GM12875 (cell line): Measurements from ENCODE around the gene TBCD.
"Not testable (repeated sequence)": the region's sequence is repeated elsewhere in the genome, so short reads cannot be mapped to it uniquely, and the experiment has no call there.

ENCODE experiments used
- H3K4me3 ChIP-seq: one replicate; pipeline ENCODE4 v1.5.1; 2011; ENCODE audit warnings: low read depth, low read length, control low read depth
- TF ChIP-seq, protein P1 (sequence below): IDR thresholded peaks from 2 replicates; pipeline ENCODE4 v1.5.1; 2011; ENCODE audit warnings: low read depth, mild to moderate bottlenecking, control low read depth, inconsistent platforms, low read length, moderate library complexity, borderline replicate concordance; ENCODE audit not compliant: insufficient read depth

TBCD gene

DNA sequence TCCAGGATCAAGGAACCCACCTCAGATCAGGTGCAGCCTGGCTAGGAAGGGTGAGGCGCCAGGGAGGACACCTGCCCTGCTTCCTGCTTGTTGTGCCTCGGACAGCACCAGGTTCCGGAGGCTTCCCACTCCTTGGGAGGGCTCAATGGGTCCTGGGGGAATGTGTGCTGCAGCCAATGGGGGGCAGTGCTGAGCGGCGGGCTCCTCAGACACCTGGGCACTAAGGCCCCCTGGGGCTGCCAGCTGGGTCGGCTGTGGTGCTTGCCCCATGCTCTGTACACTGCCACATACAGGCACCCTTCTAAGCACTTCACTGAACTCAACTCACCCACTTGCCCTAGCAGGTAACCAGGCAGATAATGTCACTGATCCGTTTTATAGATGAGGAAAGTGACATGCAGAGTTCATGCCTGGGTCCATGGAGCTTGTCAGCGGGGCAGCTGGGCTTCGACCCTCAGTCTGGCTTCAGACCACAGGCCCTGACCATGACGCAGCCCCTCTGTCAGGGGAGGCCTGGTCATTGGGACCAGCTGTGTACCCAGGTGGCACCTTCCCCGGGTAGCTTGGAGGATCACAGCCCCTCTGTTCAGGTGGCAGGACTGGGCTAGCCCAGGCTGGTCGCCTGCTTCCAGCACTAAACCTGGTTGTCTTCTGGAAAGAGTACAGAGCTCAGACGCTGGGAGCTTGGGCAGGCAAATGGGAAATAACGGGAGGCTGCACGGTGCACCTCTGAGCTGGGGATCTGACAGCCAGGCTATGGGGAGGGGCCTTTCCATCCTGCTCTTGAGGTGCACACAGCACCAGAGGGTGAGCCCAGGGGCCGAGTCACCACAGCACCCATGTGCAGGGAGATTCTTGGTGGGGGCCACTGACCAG, 8.3 kb upstream of the TBCD start:
- H3K4me3 ChIP-seq: no peak overlapping the region
- TF ChIP-seq, protein P1, sequence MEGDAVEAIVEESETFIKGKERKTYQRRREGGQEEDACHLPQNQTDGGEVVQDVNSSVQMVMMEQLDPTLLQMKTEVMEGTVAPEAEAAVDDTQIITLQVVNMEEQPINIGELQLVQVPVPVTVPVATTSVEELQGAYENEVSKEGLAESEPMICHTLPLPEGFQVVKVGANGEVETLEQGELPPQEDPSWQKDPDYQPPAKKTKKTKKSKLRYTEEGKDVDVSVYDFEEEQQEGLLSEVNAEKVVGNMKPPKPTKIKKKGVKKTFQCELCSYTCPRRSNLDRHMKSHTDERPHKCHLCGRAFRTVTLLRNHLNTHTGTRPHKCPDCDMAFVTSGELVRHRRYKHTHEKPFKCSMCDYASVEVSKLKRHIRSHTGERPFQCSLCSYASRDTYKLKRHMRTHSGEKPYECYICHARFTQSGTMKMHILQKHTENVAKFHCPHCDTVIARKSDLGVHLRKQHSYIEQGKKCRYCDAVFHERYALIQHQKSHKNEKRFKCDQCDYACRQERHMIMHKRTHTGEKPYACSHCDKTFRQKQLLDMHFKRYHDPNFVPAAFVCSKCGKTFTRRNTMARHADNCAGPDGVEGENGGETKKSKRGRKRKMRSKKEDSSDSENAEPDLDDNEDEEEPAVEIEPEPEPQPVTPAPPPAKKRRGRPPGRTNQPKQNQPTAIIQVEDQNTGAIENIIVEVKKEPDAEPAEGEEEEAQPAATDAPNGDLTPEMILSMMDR: no peak

DNA sequence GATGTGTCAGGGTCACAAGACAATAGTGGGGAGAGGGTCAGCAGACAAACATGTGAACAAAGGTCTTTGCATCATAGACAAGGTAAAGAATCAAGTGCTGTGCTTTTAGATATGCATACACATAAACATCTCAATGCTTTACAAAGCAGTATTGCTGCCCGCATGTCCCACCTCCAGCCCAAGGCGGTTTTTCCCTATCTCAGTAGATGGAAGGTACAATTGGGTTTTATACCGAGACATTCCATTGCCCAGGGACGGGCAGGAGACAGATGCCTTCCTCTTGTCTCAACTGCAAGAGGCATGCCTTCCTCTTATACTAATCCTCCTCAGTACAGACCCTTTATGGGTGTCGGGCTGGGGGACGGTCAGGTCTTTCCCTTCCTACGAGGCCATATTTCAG, 7.1 kb upstream of the TBCD start:
- not testable (repeated sequence) for H3K4me3 ChIP-seq

DNA sequence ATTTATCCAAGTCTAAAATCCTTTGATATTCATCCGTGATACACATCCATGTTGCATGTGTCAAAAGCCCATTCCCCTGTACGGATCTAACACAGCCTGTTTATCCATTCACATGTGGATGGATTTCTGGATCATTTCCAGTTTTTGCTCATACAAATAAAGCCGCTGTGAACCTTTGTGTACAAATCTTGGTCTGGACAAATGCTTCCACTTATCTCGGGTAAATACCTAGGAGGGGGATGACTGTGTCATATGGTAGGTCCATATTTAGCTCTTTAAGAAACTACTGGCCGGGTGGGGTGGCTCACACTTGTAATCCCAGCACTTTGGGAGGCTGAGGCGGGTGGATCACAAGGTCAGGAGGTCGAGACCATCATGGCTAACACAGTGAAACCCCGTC, 6.3 kb upstream of the TBCD start:
- TF ChIP-seq, protein P1: no peak
- no peak overlapping the region for H3K4me3 ChIP-seq

DNA sequence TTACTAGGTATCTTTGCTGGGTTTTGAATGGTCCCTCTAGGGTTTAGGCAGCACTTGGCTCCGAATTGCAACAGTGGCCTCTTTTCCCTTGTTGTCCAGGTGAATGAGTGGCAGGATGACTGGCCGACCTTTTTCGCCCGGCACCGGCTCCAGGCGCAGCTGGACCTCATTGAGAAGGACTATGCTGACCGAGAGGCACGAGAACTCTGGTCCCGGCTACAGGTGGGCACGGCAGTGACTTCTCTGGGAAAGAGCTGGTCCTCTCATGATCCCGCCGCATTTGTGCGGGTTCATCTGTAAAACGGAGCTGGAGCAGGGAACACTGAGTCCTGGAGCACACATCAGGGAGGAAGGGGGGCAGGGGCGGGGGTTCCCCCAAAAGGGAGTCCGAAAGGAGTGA, 3.1 kb upstream of the TBCD start:
- TF ChIP-seq, protein P1: no peak

DNA sequence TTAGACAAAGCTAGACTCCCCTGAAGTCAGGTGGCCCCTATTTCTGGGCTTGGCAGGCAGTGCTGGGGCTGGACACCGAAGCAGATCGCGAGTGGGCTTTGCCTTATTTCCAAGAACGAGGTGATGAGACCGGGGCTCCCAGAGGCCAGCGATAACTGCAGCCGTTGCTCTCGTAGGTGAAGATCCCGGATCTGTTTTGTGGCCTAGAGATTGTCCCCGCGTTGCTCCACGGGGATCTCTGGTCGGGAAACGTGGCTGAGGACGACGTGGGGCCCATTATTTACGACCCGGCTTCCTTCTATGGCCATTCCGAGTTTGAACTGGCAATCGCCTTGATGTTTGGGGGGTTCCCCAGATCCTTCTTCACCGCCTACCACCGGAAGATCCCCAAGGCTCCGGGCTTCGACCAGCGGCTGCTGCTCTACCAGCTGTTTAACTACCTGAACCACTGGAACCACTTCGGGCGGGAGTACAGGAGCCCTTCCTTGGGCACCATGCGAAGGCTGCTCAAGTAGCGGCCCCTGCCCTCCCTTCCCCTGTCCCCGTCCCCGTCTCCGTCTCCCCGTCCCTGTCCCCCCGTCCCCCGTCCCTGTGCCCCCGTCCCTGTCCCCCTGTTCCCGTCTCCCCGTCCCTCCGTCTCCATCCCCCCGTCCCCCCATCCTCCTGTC, 1.5 kb upstream of the TBCD start:
- TF ChIP-seq, protein P1: no peak
- no peak overlapping the region for H3K4me3 ChIP-seq

More for the DNA sequence above, 3.1 kb upstream of the TBCD start:
- no peak overlapping the region for H3K4me3 ChIP-seq

DNA sequence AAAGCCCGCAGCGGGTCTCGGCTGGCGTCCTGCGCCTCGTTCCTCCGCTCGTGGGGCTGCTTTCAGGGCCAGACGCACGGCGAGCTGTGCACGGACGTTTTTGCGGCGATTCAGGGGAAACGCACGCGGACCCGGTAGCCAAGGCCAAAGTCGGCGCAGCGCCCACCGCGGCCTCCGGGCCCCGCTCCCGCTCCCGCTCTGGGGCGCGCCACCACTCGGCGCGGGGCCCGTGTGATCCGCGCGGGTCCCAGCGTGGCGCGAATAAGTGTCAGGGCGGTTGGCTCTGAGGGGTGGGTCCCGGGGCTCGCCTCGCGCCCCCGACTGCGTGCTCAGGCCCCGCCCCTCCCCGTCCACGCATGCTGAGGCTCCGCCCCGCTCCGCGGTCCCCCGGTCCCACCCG, 694 bp upstream of the TBCD start:
- H3K4me3 ChIP-seq: peak overlapping the region; percentile 38
- TF ChIP-seq, protein P1: 0 out of 2 replicates have a peak, but pooled peaks have one; percentile 14

DNA sequence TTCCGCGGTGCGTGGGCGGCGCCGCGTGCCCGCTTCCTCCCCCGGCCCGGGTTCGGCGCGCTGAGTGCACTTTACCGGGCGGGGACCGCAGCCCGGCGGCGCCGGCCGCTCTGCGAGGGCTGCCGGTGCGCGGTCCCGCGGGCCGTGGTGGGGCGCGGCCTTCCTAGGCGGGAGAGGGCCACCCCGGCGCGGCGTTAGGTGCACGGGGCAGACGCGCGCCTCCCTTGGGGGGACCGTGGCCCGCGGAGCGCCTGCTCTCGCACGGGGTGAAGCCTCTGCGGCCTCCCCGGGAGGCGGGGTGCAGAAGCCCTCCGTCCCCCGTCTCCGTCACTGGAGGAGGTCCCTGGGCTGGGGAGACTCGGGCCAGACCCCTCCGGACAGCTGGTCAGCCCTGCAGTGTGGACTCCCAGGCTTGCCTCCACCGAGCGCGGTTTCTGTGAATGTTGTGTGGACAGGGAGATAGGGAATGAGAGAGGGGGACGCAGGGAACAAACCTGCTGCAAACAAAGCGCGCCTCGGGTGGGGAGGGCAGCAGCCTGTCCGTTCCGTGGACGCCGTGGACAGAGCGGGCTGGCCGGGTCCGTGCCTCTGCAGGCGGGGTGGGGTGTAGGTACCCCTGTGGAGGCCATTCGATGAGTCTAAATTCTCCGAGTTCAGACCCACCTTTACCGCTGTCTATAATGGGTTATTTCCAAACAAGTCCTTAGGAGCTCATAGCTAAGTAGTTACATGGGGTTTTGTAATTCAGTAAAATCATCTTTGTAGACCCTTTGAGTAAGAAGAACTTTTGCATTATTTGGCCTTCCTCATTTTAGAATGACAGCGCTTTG, 721 bp downstream of the TBCD start:
- TF ChIP-seq, protein P1: no peak
- H3K4me3 ChIP-seq: peak overlapping the region; percentile 77
